ENCODE measurements around the gene SDHAF2. TPM values are rescaled to one million over a fixed set of nuclear protein-coding genes. Genes with fewer than 3 reads are reported as not detected.

SDHAF2 gene
- total RNA-seq, result 10 to 100 TPM; 46.4 to 47.5 TPM

GRCh38 chr11:61429691-61430582 is at the start of gene SDHAF2, which contains the start of gene CPSF7:
SDHAF2 (plus strand) TSS chr11:61430124; CDS start chr11:61430147, 23 bp downstream.
CPSF7 (minus strand) TSS chr11:61429975; CDS start chr11:61429235, 740 bp downstream.

Other genes with a start within 250 kb of the SDHAF2 start
- not detected for gene PGA3, start 226.6 kb upstream of the SDHAF2 start, total RNA-seq
- gene PGA4, start 207.8 kb upstream of the SDHAF2 start, total RNA-seq, result not detected
- not detected for gene PGA5, start 188.9 kb upstream of the SDHAF2 start, total RNA-seq
- 1 to 10 TPM; 2.5 to 2.6 TPM for gene VWCE, start 134.8 kb upstream of the SDHAF2 start, total RNA-seq
- 100 to 1,000 TPM; 177 to 178 TPM for gene DDB1, start 97.0 kb upstream of the SDHAF2 start, total RNA-seq
- 10 to 100 TPM; 41.8 to 42.9 TPM for gene TKFC, start 96.9 kb upstream of the SDHAF2 start, total RNA-seq
- gene CYB561A3, start 68.2 kb upstream of the SDHAF2 start, total RNA-seq, result 10 to 100 TPM; 35.6 to 43.0 TPM
- 10 to 100 TPM; 39.1 to 44.6 TPM for gene TMEM138, start 67.8 kb upstream of the SDHAF2 start, total RNA-seq
- gene TMEM216, start 37.5 kb upstream of the SDHAF2 start, total RNA-seq, result 1 to 10 TPM; 6.6 to 8.6 TPM
- 10 to 100 TPM; 88.1 to 94.0 TPM for gene CPSF7, start 149 bp upstream of the SDHAF2 start, total RNA-seq
- gene LRRC10B, start 78.6 kb downstream of the SDHAF2 start, total RNA-seq, result not detected
- gene SYT7, start 151.0 kb downstream of the SDHAF2 start, total RNA-seq, result not detected

Data from activated naive CD4-positive, alpha-beta T cell treated with anti-CD3 and anti-CD28 coated beads, Interleukin-2, amount 10 ng/mL, durations not matched to agents 5 hours and 36 hours (primary cell).